SK-N-MC (cell line): Measurements from ENCODE around the gene GNRH2.

ENCODE experiments used
- EZH2 ChIP-seq: fragments of 200-600 bp; sonication (generic); IDR thresholded peaks from one replicate; pipeline ENCODE4 v1.6.1; 2017; ENCODE audit warnings: antibody characterized with exemption
- POLR2AphosphoS5 ChIP-seq: IDR thresholded peaks from 2 replicates; pipeline ENCODE4 v1.6.1; 2012; ENCODE audit warnings: mild to moderate bottlenecking, low read depth, low read length, borderline replicate concordance

DNA sequence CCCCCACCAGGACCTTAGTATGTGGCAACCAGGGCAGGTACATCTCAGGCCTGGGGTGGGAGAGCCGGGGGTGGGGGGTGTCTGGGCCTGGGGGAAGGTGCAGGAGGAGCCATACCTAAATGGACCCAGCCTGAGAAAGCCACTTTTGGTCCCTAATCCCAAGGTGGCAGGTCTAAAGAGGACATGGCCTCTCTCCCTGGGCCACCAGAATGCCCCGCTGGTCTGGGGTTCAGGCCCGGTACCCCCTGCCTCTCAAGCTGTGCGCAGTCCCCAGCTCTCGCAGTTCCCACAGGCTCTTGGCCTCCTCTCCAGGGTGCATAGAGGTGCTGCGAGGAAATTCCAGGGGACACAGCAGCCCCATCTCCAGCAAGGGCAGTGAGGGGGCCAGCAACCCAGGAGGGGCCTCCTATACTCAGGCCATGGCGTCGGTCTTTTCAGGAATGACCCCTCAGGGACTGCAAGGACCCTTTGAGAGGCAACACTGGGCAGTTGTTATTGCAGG lies 42.2 kb downstream of the GNRH2 start:
- TF ChIP-seq EZH2 (no peak), POLR2AphosphoS5 (no peak)
